MM.1S (cell line): ENCODE data around the gene DGUOK.

Experiments used
- DNase-seq: peaks from one replicate; pipeline ENCODE4 v3.0.0-alpha.2; 2015
- H2AFZ ChIP-seq: fragments of 300-600 bp; sonication (generic); 2 replicates; pipeline ENCODE4 v1.6.0; 2016; ENCODE audit warnings: antibody characterized with exemption, low read length
- H3F3A ChIP-seq: fragments of 300-600 bp; sonication (generic); 2 replicates; pipeline ENCODE4 v1.6.1; 2016; ENCODE audit warnings: mild to moderate bottlenecking, antibody characterized with exemption, low read length, moderate library complexity, mixed read lengths; ENCODE audit not compliant: insufficient read depth
- H3K27ac ChIP-seq: fragments of 300-600 bp; sonication (generic); 2 replicates; pipeline ENCODE4 v1.5.1; 2016; ENCODE audit warnings: mild to moderate bottlenecking, low read length
- H3K27me3 ChIP-seq: fragments of 300-600 bp; sonication (generic); replicated peaks from 2 replicates; pipeline ENCODE4 v1.6.0; 2016; ENCODE audit warnings: low read length; ENCODE audit not compliant: insufficient read depth
- H3K36me3 ChIP-seq: fragments of 300-600 bp; sonication (generic); replicated peaks from 2 replicates; pipeline ENCODE4 v1.6.1; 2016; ENCODE audit warnings: mild to moderate bottlenecking, low read length, mixed read lengths; ENCODE audit not compliant: insufficient read depth
- H3K4me1 ChIP-seq: fragments of 300-600 bp; sonication (generic); 2 replicates; pipeline ENCODE4 v1.6.1; 2016; ENCODE audit warnings: low read length, mixed read lengths
- H3K4me2 ChIP-seq: fragments of 300-600 bp; sonication (generic); 2 replicates; pipeline ENCODE4 v1.6.0; 2016; ENCODE audit warnings: low read depth, low read length
- H3K4me3 ChIP-seq: fragments of 300-600 bp; sonication (generic); 2 replicates; pipeline ENCODE4 v1.5.1; 2016; ENCODE audit warnings: low read length, mixed read lengths
- H3K79me2 ChIP-seq: fragments of 300-600 bp; sonication (generic); 2 replicates; pipeline ENCODE4 v1.6.1; 2016; ENCODE audit warnings: mixed run types, low read length, mixed read lengths
- H3K9ac ChIP-seq: fragments of 300-600 bp; sonication (generic); 2 replicates; pipeline ENCODE4 v1.6.1; 2016; ENCODE audit warnings: low read length, mixed read lengths
- H3K9me2 ChIP-seq: fragments of 300-600 bp; sonication (generic); replicated peaks from 2 replicates; pipeline ENCODE4 v1.6.1; 2016; ENCODE audit warnings: mild to moderate bottlenecking, low read length, mixed read lengths; ENCODE audit not compliant: insufficient read depth
- H3K9me3 ChIP-seq: fragments of 300-600 bp; sonication (generic); replicated peaks from 2 replicates; pipeline ENCODE4 v1.6.1; 2016; ENCODE audit warnings: mild to moderate bottlenecking, low read length, mixed read lengths; ENCODE audit not compliant: insufficient read depth
- H4K20me1 ChIP-seq: fragments of 300-600 bp; sonication (generic); 2 replicates; pipeline ENCODE4 v1.6.1; 2016; ENCODE audit warnings: mild to moderate bottlenecking, low read length, moderate library complexity, mixed read lengths; ENCODE audit not compliant: insufficient read depth
- EZH2 ChIP-seq: fragments of 300-600 bp; sonication (generic); optimal IDR thresholded peaks from 2 replicates; pipeline ENCODE3; 2017; ENCODE audit warnings: low read depth, mild to moderate bottlenecking, antibody characterized with exemption, low read length, mixed read lengths
- EZH2phosphoT487 ChIP-seq: fragments of 300-600 bp; sonication (generic); IDR thresholded peaks from 2 replicates; pipeline ENCODE4 v1.6.1; 2018; ENCODE audit warnings: antibody characterized with exemption, low read length
- TF ChIP-seq, protein P1 (sequence below): fragments of 300-600 bp; sonication (generic); IDR thresholded peaks from 2 replicates; pipeline ENCODE4 v1.5.1; 2016; ENCODE audit warnings: antibody characterized with exemption, low read length, mixed read lengths

DGUOK gene

DNA sequence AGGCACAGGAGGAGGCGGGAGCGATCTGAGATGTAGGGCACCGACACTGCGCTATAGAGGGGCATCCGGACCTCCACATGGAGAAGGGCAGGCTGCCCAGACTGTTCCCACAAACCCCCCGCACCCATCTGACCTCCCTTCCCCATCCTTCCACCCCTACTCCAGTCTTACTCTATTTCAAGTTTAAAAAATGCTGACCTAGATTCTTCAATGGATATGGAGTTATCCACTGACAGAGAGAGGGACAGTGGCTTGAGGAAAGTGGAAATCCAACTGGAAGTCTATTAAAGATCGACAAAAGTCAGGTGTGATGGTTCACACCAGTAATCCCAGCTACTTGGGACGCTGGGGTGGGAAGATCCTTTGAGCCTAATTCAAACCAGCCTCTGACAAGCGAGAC, 5.1 kb upstream of the DGUOK start:
- Histone ChIP-seq H3K4me3 (no peak overlapping the region), H3K9ac (no peak overlapping the region), H3K36me3 (no peaks in the 10 kb centered on the region), H3K9me2 (no peaks in the 10 kb centered on the region), H3K27me3 (0 out of 2 replicates have a peak, but pooled peaks cover 4% of the 10 kb centered on the region), H3K79me2 (no peaks in the 10 kb centered on the region), H3K9me3 (no peaks in the 10 kb centered on the region), H4K20me1 (no peaks in the 10 kb centered on the region), H3K4me2 (no peak overlapping the region), H3K27ac (no peak overlapping the region), H3K4me1 (no peaks in the 10 kb centered on the region), H2AFZ (no peak overlapping the region), H3F3A (no peaks in the 10 kb centered on the region)
- TF ChIP-seq EZH2phosphoT487 (no peak), EZH2 (no peak)
- TF ChIP-seq, protein P1, sequence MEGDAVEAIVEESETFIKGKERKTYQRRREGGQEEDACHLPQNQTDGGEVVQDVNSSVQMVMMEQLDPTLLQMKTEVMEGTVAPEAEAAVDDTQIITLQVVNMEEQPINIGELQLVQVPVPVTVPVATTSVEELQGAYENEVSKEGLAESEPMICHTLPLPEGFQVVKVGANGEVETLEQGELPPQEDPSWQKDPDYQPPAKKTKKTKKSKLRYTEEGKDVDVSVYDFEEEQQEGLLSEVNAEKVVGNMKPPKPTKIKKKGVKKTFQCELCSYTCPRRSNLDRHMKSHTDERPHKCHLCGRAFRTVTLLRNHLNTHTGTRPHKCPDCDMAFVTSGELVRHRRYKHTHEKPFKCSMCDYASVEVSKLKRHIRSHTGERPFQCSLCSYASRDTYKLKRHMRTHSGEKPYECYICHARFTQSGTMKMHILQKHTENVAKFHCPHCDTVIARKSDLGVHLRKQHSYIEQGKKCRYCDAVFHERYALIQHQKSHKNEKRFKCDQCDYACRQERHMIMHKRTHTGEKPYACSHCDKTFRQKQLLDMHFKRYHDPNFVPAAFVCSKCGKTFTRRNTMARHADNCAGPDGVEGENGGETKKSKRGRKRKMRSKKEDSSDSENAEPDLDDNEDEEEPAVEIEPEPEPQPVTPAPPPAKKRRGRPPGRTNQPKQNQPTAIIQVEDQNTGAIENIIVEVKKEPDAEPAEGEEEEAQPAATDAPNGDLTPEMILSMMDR, result no peak
- DNase-seq, result no peak

DNA sequence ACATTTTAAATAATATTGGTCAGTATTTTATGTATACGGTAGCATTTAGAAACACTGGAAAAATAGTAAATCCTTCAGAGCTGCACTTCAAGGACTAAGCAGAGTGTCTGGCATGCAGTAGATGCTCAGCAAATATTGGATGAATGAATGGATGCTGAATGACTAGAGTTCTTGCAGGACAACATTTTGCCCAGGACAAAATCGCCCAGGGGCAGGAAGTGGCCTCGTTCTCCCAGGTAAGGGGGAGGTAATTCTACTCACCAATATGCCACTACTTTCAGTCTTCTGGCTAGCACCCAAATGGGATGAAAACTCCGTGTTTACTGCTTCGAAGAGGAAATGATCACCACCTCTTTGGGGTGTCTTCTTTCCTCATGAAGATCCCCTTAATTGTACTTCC, 4.0 kb upstream of the DGUOK start:
- peaks cover 4% of the 10 kb centered on the region; the same call in 1 of the 2 replicates for H3K4me1 ChIP-seq
- 0 out of 2 replicates have a peak, but pooled peaks cover 4% of the 10 kb centered on the region for H3K27me3 ChIP-seq
- H3K9me3 ChIP-seq, result no peaks in the 10 kb centered on the region
- no peaks in the 10 kb centered on the region for H3K9me2 ChIP-seq
- H3K36me3 ChIP-seq, result no peaks in the 10 kb centered on the region
- no peaks in the 10 kb centered on the region for H3F3A ChIP-seq
- H2AFZ ChIP-seq, result no peak overlapping the region
- DNase-seq, result no peak
- H3K9ac ChIP-seq, result no peak overlapping the region
- no peaks in the 10 kb centered on the region for H4K20me1 ChIP-seq
- no peak overlapping the region for H3K4me2 ChIP-seq
- TF ChIP-seq EZH2 (no peak), EZH2phosphoT487 (no peak)
- TF ChIP-seq, protein P1, result no peak
- no peak overlapping the region for H3K4me3 ChIP-seq
- no peak overlapping the region for H3K27ac ChIP-seq
- peaks cover 9% of the 10 kb centered on the region for H3K79me2 ChIP-seq

DNA sequence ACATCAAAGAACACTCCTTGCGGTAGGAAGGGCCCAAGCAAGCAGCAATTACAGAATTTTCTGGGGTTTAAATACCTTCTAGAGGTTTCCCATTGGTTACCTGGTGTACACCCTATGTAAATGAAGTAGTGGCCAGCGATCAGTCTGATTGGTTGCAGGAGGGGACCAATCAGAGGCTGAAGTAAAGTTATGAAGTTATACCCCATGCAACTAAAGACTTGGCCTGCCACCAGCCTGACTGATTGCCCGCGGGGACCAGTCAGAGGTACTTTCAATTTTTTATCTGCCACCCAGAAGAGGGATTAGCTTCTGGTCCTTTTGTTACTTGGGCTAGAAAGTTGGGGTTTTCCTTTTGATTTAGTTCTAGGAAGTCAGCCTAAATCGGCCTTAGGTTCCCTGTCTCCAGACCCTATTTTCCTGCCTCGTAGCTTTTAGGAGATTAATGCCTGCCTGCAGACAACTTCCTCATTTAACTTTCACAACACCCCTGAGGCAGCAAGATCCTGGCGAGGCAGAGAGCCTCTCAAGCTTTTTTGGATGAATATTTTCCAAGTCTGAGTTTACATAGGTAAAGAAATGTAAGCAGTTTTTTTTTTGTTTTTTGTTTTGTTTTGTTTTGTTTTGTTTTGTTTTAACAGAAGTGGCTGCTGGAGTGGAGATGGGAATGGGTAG, 1.5 kb upstream of the DGUOK start:
- Histone ChIP-seq H3K4me3 (no peak overlapping the region), H3K4me1 (peaks cover 5% of the 10 kb centered on the region; the same call in 1 of the 2 replicates), H2AFZ (no peak overlapping the region), H3F3A (no peaks in the 10 kb centered on the region), H3K9me3 (no peaks in the 10 kb centered on the region), H3K9me2 (no peaks in the 10 kb centered on the region), H4K20me1 (no peaks in the 10 kb centered on the region), H3K4me2 (no peak overlapping the region), H3K27ac (no peak overlapping the region), H3K36me3 (no peaks in the 10 kb centered on the region), H3K9ac (no peak overlapping the region), H3K27me3 (0 out of 2 replicates have a peak, but pooled peaks cover 4% of the 10 kb centered on the region), H3K79me2 (peaks cover 34% of the 10 kb centered on the region)
- DNase-seq, result peak; percentile 21
- TF ChIP-seq, protein P1, result no peak
- TF ChIP-seq EZH2, result no peak
- no peak for TF ChIP-seq EZH2phosphoT487
